Endothelial cell of umbilical vein (primary cell): ENCODE data around the gene PRKCQ. TPM values are rescaled to one million over a fixed set of nuclear protein-coding genes. Genes with fewer than 3 reads are reported as not detected.

Experiments used
- BruUV-seq: library from RNA; stranded (reverse); fragments of 400-500 nt; replicated peaks from 2 replicates; lab custom pipeline; 2021; lab: Mats Ljungman, UMichigan
- CTCF ChIA-PET: fragments of 300-600, 350-600 bp; sonication (Branson Sonifier 250); formaldehyde crosslinking; loops from one replicate; lab custom pipeline; 2021; ENCODE audit warnings: antibody characterized with exemption, inconsistent platforms; lab: Charles Lee
- POLR2A ChIA-PET: fragments of 300-600, 350-600 bp; sonication (Branson Sonifier 250); formaldehyde crosslinking; loops from one replicate; lab custom pipeline; 2021; ENCODE audit warnings: antibody characterized with exemption, inconsistent platforms; lab: Charles Lee
- DNase-seq: peaks from one replicate; pipeline ENCODE4 v3.0.0-alpha.2; 2011; ENCODE audit warnings: low read depth, low spot score
- FAIRE-seq: peaks from 2 replicates; lab custom pipeline; 2011; peaks lifted over from hg19 to GRCh38; lab: Jason Lieb, UNC
- H2AFZ ChIP-seq: 2 replicates; pipeline ENCODE4 v1.6.0; 2012; ENCODE audit warnings: low read depth, low read length, control low read depth, inconsistent platforms
- H3K27ac ChIP-seq: 2 replicates; pipeline ENCODE4 v1.5.1; 2011; ENCODE audit warnings: low read depth, mild to moderate bottlenecking, control low read depth, low read length, moderate library complexity; ENCODE audit not compliant: insufficient read depth
- H3K27me3 ChIP-seq, 2 experiments: 2 replicates each; pipeline versions ENCODE4 v1.6.0 to v1.6.1; 2011; ENCODE audit warnings: low read length in 2 of 2, mixed read lengths in 1 of 2; ENCODE audit not compliant: control insufficient read depth in 2 of 2, insufficient read depth in 2 of 2
- H3K36me3 ChIP-seq, 2 experiments: 2 replicates in 1 of 2; 3 replicates in 1 of 2; pipeline ENCODE4 v1.5.1; 2011; ENCODE audit warnings: low read length in 2 of 2, mild to moderate bottlenecking in 1 of 2, moderate library complexity in 1 of 2; ENCODE audit not compliant: control insufficient read depth in 2 of 2, insufficient read depth in 2 of 2; ENCODE audit errors: extremely low read depth in 1 of 2
- H3K4me1 ChIP-seq: 3 replicates; pipeline ENCODE4 v1.5.1; 2011; ENCODE audit warnings: mild to moderate bottlenecking, low read length; ENCODE audit not compliant: control insufficient read depth, insufficient read depth; ENCODE audit errors: extremely low read depth
- H3K4me2 ChIP-seq: 2 replicates; pipeline ENCODE4 v1.6.1; 2011; ENCODE audit warnings: low read length, control low read depth, mixed read lengths; ENCODE audit not compliant: insufficient read depth
- H3K4me3 ChIP-seq, 3 experiments: fragments of 200-600 bp in 1 of 3; sonication (generic), shearing (Covaris generic) in 1 of 3; replicated peaks in 1 of 3; 2 replicates each; pipeline ENCODE4 v1.5.1; 2011 to 2016; ENCODE audit warnings: control low read depth in 3 of 3, low read length in 3 of 3, mild to moderate bottlenecking in 2 of 3, inconsistent platforms in 1 of 3, low read depth in 1 of 3, moderate library complexity in 1 of 3; ENCODE audit not compliant: insufficient read depth in 1 of 3
- H3K79me2 ChIP-seq: 2 replicates; pipeline ENCODE4 v1.6.0; 2012; ENCODE audit warnings: low read length, inconsistent platforms; ENCODE audit not compliant: control insufficient read depth, insufficient read depth
- H3K9ac ChIP-seq: replicated peaks from 2 replicates; pipeline ENCODE3; 2011; ENCODE audit warnings: low read length, control low read depth; ENCODE audit not compliant: insufficient read depth; ENCODE audit errors: extremely low read depth
- H3K9me1 ChIP-seq: replicated peaks from 3 replicates; pipeline ENCODE4 v1.6.0; 2011; ENCODE audit warnings: mild to moderate bottlenecking, low read length; ENCODE audit not compliant: control insufficient read depth, insufficient read depth; ENCODE audit errors: extremely low read depth
- H3K9me3 ChIP-seq: replicated peaks from 2 replicates; pipeline ENCODE4 v1.5.1; 2012; ENCODE audit warnings: low read length, inconsistent platforms; ENCODE audit not compliant: control insufficient read depth, insufficient read depth
- H4K20me1 ChIP-seq: replicated peaks from 2 replicates; pipeline ENCODE3; 2011; ENCODE audit warnings: mild to moderate bottlenecking, low read length; ENCODE audit not compliant: control insufficient read depth, insufficient read depth; ENCODE audit errors: extremely low read depth
- EZH2 ChIP-seq: IDR thresholded peaks from 2 replicates; pipeline ENCODE4 v1.6.1; 2012; ENCODE audit warnings: borderline replicate concordance, low read depth, mild to moderate bottlenecking, moderate library complexity, low read length, inconsistent platforms; ENCODE audit not compliant: severe bottlenecking
- FOS ChIP-seq: IDR thresholded peaks from 2 replicates; pipeline ENCODE4 v1.6.1; 2011; ENCODE audit warnings: mild to moderate bottlenecking, low read length, moderate library complexity, borderline replicate concordance; ENCODE audit not compliant: insufficient read depth
- GATA2 ChIP-seq: IDR thresholded peaks from 2 replicates; pipeline ENCODE4 v1.7.0; 2011; ENCODE audit warnings: low read depth, mild to moderate bottlenecking, moderate library complexity, mixed read lengths, low read length; ENCODE audit not compliant: insufficient read length, insufficient read depth
- JUN ChIP-seq: IDR thresholded peaks from 2 replicates; pipeline ENCODE4 v1.6.1; 2011; ENCODE audit warnings: borderline replicate concordance, low read depth; ENCODE audit not compliant: insufficient read length, insufficient read depth
- MYC ChIP-seq: IDR thresholded peaks from one replicate; pipeline ENCODE4 v1.6.1; 2011; ENCODE audit warnings: mild to moderate bottlenecking, low read depth, low read length
- POLR2A ChIP-seq: IDR thresholded peaks from 2 replicates; pipeline ENCODE4 v1.6.1; 2012; ENCODE audit warnings: low read depth, mild to moderate bottlenecking, control low read depth, low read length
- POLR2AphosphoS5 ChIP-seq: IDR thresholded peaks from 2 replicates; pipeline ENCODE4 v1.6.1; 2012; ENCODE audit warnings: low read depth, mild to moderate bottlenecking, control low read depth, low read length, moderate library complexity; ENCODE audit not compliant: insufficient read depth
- dilution Hi-C: fragments of 300-500 bp; cut with MboI; formaldehyde crosslinking; loops from one replicate; pipeline ENCODE4 v1.15.0; 2019; ENCODE audit warnings: low sequenced_read_pairs; ENCODE audit not compliant: extremely low pct_ligation_motif_present
- intact Hi-C: fragments of 100-400 bp; cut with micrococcal nuclease; formaldehyde crosslinking; loops from one replicate; pipeline ENCODE4 v1.10.0; 2022
- polyA plus RNA-seq, 4 experiments: library from polyadenylated mRNA; depleted of rRNA in 3 of 4; stranded (reverse) in 3 of 4; unstranded in 1 of 4; fragments of >200 nt; gene quantifications; 2 replicates each; pipeline versions ENCODE4 v1.2.1 to v1.2.3, GENCODE V29; 2011 to 2012; ENCODE audit warnings: missing spikeins in 1 of 4
- total RNA-seq: library from RNA; stranded (reverse); gene quantifications from 2 replicates; pipeline ENCODE4 v1.2.3, GENCODE V29; 2021
- TF ChIP-seq, protein P1 (sequence below), 2 donors: IDR thresholded peaks; 1 replicate in 1 of 2; 2 replicates in 1 of 2; pipeline ENCODE4 v1.5.1; 2011; ENCODE audit warnings: low read length in 2 of 2, mild to moderate bottlenecking in 2 of 2, moderate library complexity in 2 of 2, control low read depth in 1 of 2, inconsistent platforms in 1 of 2, low read depth in 1 of 2; ENCODE audit not compliant: insufficient read depth in 1 of 2; ENCODE audit errors: extremely low read depth in 1 of 2
- TF ChIP-seq, protein P2 (sequence below): IDR thresholded peaks from 2 replicates; pipeline ENCODE4 v1.6.1; 2011; ENCODE audit not compliant: insufficient read depth, insufficient read length

Gene PRKCQ
- total and polyA plus RNA-seq, 2 donors (not counting 3 experiments of a cell fraction or from before 2014, with no cell fraction given), result 0.32 to 0.55 TPM

DNA sequence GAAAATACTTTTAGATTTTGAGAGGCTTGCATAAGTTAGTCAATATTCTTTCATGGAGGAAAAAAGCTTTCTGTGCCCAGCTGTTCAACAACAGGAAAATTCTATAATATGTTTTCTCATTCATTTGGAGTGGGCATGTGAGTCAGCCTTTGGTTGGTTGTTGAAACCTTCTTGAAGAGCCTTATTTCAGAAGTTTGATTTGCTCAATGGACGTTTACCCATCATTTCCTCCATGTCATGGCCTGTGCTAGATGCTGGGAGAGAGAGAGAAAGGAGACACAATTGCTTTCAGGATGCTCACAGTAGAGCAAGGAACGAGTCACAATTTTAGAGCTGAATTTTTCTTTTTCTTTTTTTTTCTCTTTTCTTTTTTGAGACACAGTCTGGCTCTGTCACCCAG is 181.7 kb downstream of the PRKCQ start:
- no peaks in the 10 kb centered on the region for H3K9me1 ChIP-seq
- H2AFZ ChIP-seq, result no peak overlapping the region
- H3K9me3 ChIP-seq, result no peaks in the 10 kb centered on the region
- intact Hi-C loops, result no loop called here
- peaks cover 2 to 3% of the 10 kb centered on the region in 2 experiments for H3K27me3 ChIP-seq
- ChIA-PET POLR2A (interaction anchor here (0.6 to 1.4 kb wide), 2 partner anchors 114 to 196 kb away, joined by 3 to 6 read pairs; partner anchors contain the start of gene PFKFB3), CTCF (interaction anchor here (1.1 to 3.2 kb wide), 5 partner anchors 8 to 385 kb away, joined by 3 to 13 read pairs (median 4); partner anchors contain the start of gene PFKFB3)
- BruUV-seq, result no TSS peak
- dilution Hi-C loops, result no loop called here
- DNase-seq (no peak), FAIRE-seq (no peak)
- H3K4me2 ChIP-seq, result no peak overlapping the region
- H4K20me1 ChIP-seq, result no peaks in the 10 kb centered on the region
- H3K27ac ChIP-seq, result no peak overlapping the region
- TF ChIP-seq, protein P1, sequence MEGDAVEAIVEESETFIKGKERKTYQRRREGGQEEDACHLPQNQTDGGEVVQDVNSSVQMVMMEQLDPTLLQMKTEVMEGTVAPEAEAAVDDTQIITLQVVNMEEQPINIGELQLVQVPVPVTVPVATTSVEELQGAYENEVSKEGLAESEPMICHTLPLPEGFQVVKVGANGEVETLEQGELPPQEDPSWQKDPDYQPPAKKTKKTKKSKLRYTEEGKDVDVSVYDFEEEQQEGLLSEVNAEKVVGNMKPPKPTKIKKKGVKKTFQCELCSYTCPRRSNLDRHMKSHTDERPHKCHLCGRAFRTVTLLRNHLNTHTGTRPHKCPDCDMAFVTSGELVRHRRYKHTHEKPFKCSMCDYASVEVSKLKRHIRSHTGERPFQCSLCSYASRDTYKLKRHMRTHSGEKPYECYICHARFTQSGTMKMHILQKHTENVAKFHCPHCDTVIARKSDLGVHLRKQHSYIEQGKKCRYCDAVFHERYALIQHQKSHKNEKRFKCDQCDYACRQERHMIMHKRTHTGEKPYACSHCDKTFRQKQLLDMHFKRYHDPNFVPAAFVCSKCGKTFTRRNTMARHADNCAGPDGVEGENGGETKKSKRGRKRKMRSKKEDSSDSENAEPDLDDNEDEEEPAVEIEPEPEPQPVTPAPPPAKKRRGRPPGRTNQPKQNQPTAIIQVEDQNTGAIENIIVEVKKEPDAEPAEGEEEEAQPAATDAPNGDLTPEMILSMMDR (IDR thresholded peaks at IDR 0.05; ENCODE audit: extremely low read depth in 1 of 2, insufficient read depth in 1 of 2, low read depth in 1 of 2, low read length in 2 of 2), result no peak
- TF ChIP-seq JUN, result no peak
- no peak for TF ChIP-seq MYC
- no peak for TF ChIP-seq FOS
- TF ChIP-seq EZH2, result no peak
- TF ChIP-seq POLR2A, result no peak
- no peak for TF ChIP-seq GATA2
- TF ChIP-seq, protein P2, sequence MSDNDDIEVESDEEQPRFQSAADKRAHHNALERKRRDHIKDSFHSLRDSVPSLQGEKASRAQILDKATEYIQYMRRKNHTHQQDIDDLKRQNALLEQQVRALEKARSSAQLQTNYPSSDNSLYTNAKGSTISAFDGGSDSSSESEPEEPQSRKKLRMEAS, result no peak
- no peak for TF ChIP-seq POLR2AphosphoS5
- no peaks in the 10 kb centered on the region for H3K36me3 ChIP-seq
- peaks cover 6% of the 10 kb centered on the region for H3K4me1 ChIP-seq
- H3K79me2 ChIP-seq, result no peaks in the 10 kb centered on the region
- H3K9ac ChIP-seq, result no peak overlapping the region
- no peak overlapping the region for H3K4me3 ChIP-seq
